AG04449 (cell line): ENCODE results near the gene GMCL1.
A peak's percentile ranks its signal among the peaks of the same experiment; 100 is the strongest.
"Not testable (repeated sequence)": the region's sequence is repeated elsewhere in the genome, so short reads cannot be mapped to it uniquely, and the experiment has no call there.

Source experiments
- CTCF ChIA-PET: fragments of 350-600 bp; formaldehyde crosslinking; extraction: SDS; loops from one replicate; lab custom pipeline; 2021; ENCODE audit warnings: antibody characterized with exemption; lab: Yijun Ruan, JAX
- POLR2A ChIA-PET: fragments of 400-600, 350-600 bp; formaldehyde crosslinking; extraction: SDS; loops from one replicate; lab custom pipeline; 2020; ENCODE audit warnings: antibody characterized with exemption, inconsistent platforms; lab: Yijun Ruan, JAX
- DNase-seq: peaks from one replicate; pipeline ENCODE4 v3.0.0-alpha.2; 2010; ENCODE audit warnings: low read depth, low spot score
- H3K4me3 ChIP-seq: 2 replicates; pipeline ENCODE4 v1.5.1; 2011; ENCODE audit warnings: low read depth, mild to moderate bottlenecking, control low read depth, low read length
- CTCF ChIP-seq: IDR thresholded peaks from one replicate; pipeline ENCODE4 v1.5.1; 2011; ENCODE audit warnings: mild to moderate bottlenecking, moderate library complexity, low read length, control low read depth, inconsistent platforms; ENCODE audit not compliant: insufficient read depth; ENCODE audit errors: missing control alignments

GMCL1 gene

GRCh38 chr2:69827796-69828540, 1.5 kb upstream of the GMCL1 start:
- H3K4me3 ChIP-seq = no peak overlapping the region
- POLR2A ChIA-PET = interaction anchor here (1.0 kb wide), 1 partner anchor 87 kb away, joined by 3 read pairs; the partner anchor contains the start of gene ANXA4
- CTCF ChIA-PET = interaction anchor here (1.2 to 6.8 kb wide), 5 partner anchors 11 to 108 kb away, joined by 3 to 92 read pairs (median 3); no protein-coding TSS in a partner anchor
- DNase-seq = no peak
- TF ChIP-seq CTCF = no peak

- DNase-seq = no peak
- H3K4me3 ChIP-seq = peak overlapping the region; percentile 93
- ChIA-PET POLR2A (interaction anchor here (0.6 to 1.0 kb wide), 3 partner anchors 84 to 436 kb away, joined by 3 to 4 read pairs (median 3); partner anchors contain the start of gene ANXA4), CTCF (interaction anchor here (1.4 to 6.8 kb wide), 3 partner anchors 12 to 104 kb away, joined by 3 to 92 read pairs (median 65); no protein-coding TSS in a partner anchor)
- no peak for TF ChIP-seq CTCF
These were observed 563 bp upstream of the GMCL1 start for GRCh38 chr2:69828938-69829255.

- TF ChIP-seq CTCF = no peak
- no peak for DNase-seq
- POLR2A ChIA-PET = no interaction called here
- CTCF ChIA-PET = interaction anchor here (2.3 to 4.1 kb wide), 2 partner anchors 14 to 106 kb away, joined by 11 to 16 read pairs; no protein-coding TSS in a partner anchor
- H3K4me3 ChIP-seq = peak overlapping the region; percentile 93
These were observed 815 bp downstream of the GMCL1 start for GRCh38 chr2:69830045-69830905.

GRCh38 chr2:69830906-69831241, 1.4 kb downstream of the GMCL1 start:
- peak overlapping the region; percentile 93 for H3K4me3 ChIP-seq
- DNase-seq, POLR2A ChIA-PET: not testable (repeated sequence)
- CTCF ChIA-PET = interaction anchor here (0.6 to 4.1 kb wide), 3 partner anchors 14 to 115 kb away, joined by 3 to 16 read pairs (median 11); no protein-coding TSS in a partner anchor

- CTCF ChIA-PET = interaction anchor here (0.6 to 4.1 kb wide), 3 partner anchors 15 to 115 kb away, joined by 3 to 16 read pairs (median 11); no protein-coding TSS in a partner anchor
- no peak overlapping the region for H3K4me3 ChIP-seq
- TF ChIP-seq CTCF = no peak
- no peak for DNase-seq
- POLR2A ChIA-PET = no interaction called here
These were observed 2.0 kb downstream of the GMCL1 start for GRCh38 chr2:69831354-69831905.

GRCh38 chr2:69833752-69834151, 4.3 kb downstream of the GMCL1 start:
- H3K4me3 ChIP-seq = no peak overlapping the region
- no peak for TF ChIP-seq CTCF
- no peak for DNase-seq
- ChIA-PET POLR2A (no interaction called here), CTCF (interaction anchor here (1.2 to 4.1 kb wide), 2 partner anchors 17 to 109 kb away, joined by 6 to 16 read pairs; no protein-coding TSS in a partner anchor)
